Measurements from ENCODE around the gene PALM3.

The PALM3 gene, protein sequence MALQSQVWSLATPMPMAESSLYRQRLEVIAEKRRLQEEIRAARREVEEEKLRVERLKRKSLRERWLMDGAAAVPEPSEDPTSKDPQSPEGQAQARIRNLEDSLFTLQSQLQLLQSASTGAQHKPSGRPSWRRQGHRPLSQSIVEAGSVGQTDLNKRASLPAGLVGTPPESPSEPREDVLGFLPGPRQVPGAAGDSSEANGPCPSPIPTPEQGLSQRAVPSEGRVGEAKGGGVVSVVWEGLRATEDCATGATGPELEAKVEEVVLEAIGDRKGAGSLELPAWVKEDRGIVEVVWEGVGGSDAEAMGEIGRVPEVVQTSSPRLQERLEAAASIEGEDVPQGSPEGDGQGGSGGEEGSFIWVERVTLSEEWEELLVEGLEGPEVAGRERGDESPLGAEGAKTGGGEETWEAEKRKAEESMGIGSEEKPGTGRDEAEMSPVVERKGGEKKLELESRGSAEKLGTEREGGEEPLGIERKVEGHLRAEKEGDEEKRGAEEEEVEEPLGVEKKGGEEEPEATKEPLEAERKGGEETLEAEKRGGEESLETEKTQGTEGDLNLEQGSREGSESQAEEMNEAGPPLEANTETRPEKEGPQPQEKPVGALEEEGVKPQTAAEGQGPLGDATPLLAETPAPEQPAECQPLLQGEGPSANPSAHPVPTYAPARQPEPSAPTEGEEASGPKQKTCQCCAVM

GRCh38 chr19:14061751-14062557 is at the start of gene PALM3:
Gene PALM3, minus strand, starts transcription at chr19:14062076. Its CDS starts 96 bp downstream, at chr19:14061980.
- DNase-seq (ENCODE audit: low read depth) = no peak
- H3K4me3 ChIP-seq (ENCODE audit: control insufficient read depth, low read depth, low read length) = no peak within 1 kb of the TSS
- TF ChIP-seq, protein P1, sequence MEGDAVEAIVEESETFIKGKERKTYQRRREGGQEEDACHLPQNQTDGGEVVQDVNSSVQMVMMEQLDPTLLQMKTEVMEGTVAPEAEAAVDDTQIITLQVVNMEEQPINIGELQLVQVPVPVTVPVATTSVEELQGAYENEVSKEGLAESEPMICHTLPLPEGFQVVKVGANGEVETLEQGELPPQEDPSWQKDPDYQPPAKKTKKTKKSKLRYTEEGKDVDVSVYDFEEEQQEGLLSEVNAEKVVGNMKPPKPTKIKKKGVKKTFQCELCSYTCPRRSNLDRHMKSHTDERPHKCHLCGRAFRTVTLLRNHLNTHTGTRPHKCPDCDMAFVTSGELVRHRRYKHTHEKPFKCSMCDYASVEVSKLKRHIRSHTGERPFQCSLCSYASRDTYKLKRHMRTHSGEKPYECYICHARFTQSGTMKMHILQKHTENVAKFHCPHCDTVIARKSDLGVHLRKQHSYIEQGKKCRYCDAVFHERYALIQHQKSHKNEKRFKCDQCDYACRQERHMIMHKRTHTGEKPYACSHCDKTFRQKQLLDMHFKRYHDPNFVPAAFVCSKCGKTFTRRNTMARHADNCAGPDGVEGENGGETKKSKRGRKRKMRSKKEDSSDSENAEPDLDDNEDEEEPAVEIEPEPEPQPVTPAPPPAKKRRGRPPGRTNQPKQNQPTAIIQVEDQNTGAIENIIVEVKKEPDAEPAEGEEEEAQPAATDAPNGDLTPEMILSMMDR (conservative IDR thresholded peaks at IDR 0.05; ENCODE audit: control insufficient read depth, insufficient read depth, low read depth, low read length) = no peak

DNA sequence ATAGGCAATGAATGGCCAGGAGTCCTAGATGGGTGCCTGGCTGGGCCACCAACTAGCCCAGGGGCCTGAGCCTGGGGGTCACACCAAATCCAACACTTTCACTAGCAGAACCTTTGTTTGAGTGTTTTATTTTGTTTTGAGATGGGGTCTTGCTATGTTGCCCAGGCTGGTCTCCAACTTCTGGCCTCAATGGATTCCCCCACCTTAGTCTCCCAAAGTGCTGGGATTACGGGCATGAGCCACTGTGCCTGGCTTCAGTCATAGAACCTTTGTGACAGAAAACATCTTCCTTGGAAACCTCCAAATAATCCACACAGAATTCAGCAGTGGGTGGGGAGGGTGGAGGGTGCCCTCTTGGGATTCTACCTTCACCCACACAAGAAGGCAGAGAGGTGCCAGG is 49.6 kb upstream of the PALM3 start:
- TF ChIP-seq, protein P1 (conservative IDR thresholded peaks at IDR 0.05; ENCODE audit: control insufficient read depth, insufficient read depth, low read depth, low read length) = no peak
- no peak overlapping the region for H3K4me3 ChIP-seq (ENCODE audit: control insufficient read depth, low read depth, low read length)
- DNase-seq (ENCODE audit: low read depth) = no peak

- no peak for DNase-seq (ENCODE audit: low read depth)
- H3K4me3 ChIP-seq (ENCODE audit: control insufficient read depth, low read depth, low read length) = no peak overlapping the region
- TF ChIP-seq, protein P1 (conservative IDR thresholded peaks at IDR 0.05; ENCODE audit: control insufficient read depth, insufficient read depth, low read depth, low read length) = no peak
Observed at GRCh38 chr19:14110650-14111049, 48.8 kb upstream of the PALM3 start.

DNA sequence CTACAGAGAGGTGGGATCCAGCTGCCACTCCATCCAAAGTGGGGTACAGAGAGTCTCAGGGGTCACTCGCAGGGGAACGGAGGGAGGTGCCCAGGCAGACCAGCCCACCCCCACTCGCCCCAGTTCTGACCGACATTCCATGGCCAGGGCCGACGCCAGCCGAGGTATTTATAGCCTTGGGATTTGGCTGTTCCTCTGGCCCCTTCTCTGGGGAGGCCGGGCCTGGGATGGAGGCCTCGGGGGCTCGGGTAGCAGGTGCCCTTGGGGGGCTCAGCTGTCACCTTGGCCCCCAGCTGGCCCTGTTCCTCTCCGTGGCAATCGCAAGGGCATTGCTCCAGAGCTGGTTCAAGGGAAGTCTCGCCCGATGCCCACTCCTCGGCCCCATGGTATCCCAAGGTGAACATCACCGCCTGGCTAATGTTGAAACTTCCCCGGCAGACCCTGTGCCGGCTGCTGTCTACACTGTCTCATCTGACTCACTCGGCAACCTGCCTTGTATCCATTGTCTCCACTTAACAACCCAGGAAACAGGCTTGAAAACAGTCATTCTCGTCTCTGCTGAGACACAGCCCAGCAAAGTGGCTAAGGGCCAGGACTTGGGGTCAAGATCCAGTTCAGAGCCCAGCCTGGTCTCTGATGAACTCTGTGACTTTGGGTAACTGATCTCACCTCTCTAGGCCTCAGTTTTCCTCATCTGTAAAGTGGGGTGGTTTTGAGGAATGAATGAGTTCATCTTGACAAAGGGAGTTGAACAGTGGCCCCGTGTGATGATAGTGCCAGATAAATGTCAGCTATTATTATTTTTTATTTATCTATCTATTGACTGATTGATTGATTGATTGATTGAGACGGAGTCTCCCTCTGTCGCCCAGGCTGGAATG is 45.9 kb upstream of the PALM3 start:
- TF ChIP-seq, protein P1 (conservative IDR thresholded peaks at IDR 0.05; ENCODE audit: control insufficient read depth, insufficient read depth, low read depth, low read length) = no peak
- DNase-seq (ENCODE audit: low read depth) = peak; percentile 70
- no peak overlapping the region for H3K4me3 ChIP-seq (ENCODE audit: control insufficient read depth, low read depth, low read length)

GRCh38 chr19:14106840-14107239 is 45.0 kb upstream of the PALM3 start:
- no peak overlapping the region for H3K4me3 ChIP-seq (ENCODE audit: control insufficient read depth, low read depth, low read length)
- no peak for DNase-seq (ENCODE audit: low read depth)
- TF ChIP-seq, protein P1 (conservative IDR thresholded peaks at IDR 0.05; ENCODE audit: control insufficient read depth, insufficient read depth, low read depth, low read length) = no peak

DNA sequence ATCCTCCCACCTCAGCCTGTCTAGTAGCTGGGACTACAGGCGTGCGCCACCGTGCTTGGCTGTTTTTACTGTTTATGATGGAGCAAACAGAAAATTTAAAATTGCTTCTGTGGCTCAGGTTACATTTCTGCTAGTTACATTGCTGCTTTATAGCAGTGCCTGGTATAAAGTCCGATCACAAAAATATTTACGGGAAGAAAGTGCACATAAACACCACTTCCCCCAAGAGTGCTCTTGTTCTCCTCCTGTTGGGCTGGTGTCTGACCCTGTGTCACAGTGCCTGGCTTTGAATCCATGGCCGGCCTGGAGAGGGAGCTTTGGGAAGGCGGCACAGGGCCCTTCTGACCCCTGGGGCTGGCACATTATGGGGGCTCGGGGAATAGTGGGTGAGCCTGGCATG is 43.8 kb upstream of the PALM3 start:
- DNase-seq (ENCODE audit: low read depth) = no peak
- TF ChIP-seq, protein P1 (conservative IDR thresholded peaks at IDR 0.05; ENCODE audit: control insufficient read depth, insufficient read depth, low read depth, low read length) = no peak
- no peak overlapping the region for H3K4me3 ChIP-seq (ENCODE audit: control insufficient read depth, low read depth, low read length)
